Activated CD4-positive, CD25-positive, alpha-beta regulatory T cell treated with anti-CD3 and anti-CD28 coated beads, Interleukin-2, amount 50 U/mL, for 72 hours (primary cell): ENCODE data around the gene TRMT5.

Experiments used
- DNase-seq: peaks from one replicate; pipeline ENCODE4 v3.0.0; 2021

The TRMT5 gene, protein sequence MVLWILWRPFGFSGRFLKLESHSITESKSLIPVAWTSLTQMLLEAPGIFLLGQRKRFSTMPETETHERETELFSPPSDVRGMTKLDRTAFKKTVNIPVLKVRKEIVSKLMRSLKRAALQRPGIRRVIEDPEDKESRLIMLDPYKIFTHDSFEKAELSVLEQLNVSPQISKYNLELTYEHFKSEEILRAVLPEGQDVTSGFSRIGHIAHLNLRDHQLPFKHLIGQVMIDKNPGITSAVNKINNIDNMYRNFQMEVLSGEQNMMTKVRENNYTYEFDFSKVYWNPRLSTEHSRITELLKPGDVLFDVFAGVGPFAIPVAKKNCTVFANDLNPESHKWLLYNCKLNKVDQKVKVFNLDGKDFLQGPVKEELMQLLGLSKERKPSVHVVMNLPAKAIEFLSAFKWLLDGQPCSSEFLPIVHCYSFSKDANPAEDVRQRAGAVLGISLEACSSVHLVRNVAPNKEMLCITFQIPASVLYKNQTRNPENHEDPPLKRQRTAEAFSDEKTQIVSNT

DNA sequence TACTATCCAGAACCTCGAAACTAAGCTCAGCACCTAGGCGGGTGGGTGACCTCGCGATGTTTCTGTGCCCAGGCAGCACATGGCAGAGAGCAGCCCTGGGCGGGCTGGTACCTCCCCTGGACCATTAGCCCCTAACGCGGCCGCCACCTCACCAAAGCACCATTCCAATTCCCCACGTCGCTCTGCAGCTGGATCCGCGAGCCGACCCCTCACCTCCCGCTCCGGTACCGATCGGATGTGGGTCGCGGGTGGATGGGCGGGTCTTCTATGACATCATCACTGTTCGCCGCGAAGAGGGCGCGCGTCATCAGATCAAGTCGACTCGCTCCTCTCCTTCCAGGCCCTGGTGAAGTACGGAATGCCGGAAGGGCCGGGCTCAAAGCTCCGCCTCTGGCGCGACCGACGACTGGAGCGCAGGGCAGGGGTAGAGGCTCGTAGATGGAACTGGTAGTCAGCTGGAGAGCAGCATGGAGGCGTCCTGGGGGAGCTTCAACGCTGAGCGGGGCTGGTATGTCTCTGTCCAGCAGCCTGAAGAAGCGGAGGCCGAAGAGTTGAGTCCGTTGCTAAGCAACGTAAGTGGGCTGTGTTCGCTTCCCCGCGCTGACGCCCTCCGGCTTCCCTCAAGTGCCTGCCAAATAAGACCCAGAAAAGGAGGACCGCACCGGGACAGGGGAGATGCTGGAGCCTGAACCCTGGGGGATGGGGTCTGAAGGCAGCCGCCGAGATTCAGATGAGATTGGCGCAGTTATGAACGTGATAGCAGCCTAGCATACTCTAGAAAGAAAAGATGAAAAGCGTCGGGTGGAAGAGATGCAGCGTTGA is at the start of gene TRMT5, which contains the start of gene SLC38A6:
TRMT5 (minus strand) TSS at position 269 of the 822 bp plus-strand sequence; CDS start at position 163, 106 bp downstream.
SLC38A6 (plus strand) TSS at position 435 of the 822 bp plus-strand sequence; CDS start at position 468, 33 bp downstream.
- peak; percentile 90 for DNase-seq

DNA sequence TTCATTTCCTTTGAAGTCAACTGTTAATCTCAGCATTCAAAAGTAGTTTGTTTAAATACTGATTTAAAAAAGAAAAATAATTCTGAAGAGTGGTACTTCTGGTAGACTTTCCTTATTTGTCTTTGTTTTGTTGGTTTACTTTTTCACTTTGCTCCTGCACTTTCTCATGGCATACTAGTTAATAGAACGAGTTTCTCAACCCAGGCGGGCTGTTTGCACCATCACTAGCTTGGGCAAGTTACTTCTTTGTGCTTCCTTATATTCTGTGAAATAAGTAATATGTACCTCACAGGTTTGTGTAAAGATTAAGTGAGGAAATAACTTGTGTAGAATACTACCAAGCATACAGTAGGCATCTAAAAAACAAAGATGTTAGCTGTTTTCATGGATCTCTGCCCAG is 45.6 kb upstream of the TRMT5 start:
- DNase-seq: no peak

DNA sequence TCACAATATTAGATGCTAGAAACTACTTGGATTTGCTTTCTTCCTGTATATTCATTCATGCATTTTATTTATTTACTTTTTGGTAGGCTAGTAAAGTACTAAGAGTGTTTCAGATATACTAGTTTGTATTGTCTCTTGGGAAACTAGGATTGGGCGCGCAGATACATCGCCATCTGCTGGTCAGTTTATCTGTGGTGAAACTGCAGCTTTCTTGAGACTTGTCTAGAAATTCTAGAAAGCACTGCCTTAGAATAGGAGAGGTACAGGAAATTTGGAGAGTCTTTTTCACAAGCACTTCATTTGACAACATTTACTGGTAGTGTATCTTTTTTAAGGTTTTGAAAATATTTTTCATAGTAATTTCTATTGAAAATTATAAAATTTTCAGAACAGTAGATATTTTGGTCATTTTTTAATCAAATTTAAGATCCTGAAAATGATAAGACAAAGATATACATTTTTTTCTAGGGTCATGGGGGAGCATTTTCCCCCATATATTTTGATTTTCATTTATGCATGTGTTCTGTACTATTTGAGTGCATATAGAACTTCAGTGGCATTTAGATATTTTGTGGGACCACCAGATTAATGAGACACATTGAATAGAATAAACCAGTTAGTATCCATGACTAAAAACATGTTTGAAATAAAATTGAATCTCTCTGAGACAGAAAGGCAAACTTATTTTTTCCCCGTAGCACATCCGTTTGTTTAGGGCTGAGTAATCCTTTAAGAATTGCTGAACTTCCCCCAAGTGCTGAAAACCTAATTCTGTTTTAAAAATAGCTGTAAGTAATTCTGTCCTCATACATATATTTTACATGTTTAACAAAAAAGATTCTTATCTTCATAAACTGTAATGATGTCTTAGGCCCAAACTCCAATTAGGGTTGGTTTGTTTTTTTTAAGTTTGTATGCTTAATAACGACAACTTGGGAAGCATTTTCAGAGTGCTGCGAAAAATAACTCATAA is 44.7 kb upstream of the TRMT5 start:
- peak; percentile 32 for DNase-seq

GRCh38 chr14:61019537-61019936 is 38.7 kb upstream of the TRMT5 start:
- no peak for DNase-seq

- DNase-seq: no peak
Observed at GRCh38 chr14:61003571-61003970, 22.7 kb upstream of the TRMT5 start.

- no peak for DNase-seq
Observed at GRCh38 chr14:60999536-60999935, 18.7 kb upstream of the TRMT5 start.

- DNase-seq: no peak
Observed at GRCh38 chr14:60998617-60999016, 17.7 kb upstream of the TRMT5 start.

GRCh38 chr14:60989599-60989998 is 8.7 kb upstream of the TRMT5 start:
- no peak for DNase-seq

DNA sequence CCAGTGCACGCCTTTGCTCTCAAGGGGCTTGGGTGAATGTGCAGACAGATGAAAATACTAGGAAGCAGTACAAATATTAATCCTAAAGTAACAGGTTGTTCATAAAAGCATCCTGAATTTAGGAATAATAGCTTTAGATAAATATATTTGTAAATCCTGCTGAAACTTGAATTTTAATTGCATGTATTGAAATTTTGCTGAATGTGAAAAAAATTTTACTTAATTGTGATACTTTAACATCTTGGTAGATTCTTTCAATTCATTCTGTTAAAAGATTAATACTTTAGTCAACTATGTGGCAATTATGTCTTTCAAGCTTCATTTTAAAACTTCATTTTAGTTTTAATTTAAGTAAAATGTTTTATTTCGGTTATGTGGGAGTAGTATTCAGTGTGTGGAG is 5.6 kb upstream of the TRMT5 start:
- no peak for DNase-seq

DNA sequence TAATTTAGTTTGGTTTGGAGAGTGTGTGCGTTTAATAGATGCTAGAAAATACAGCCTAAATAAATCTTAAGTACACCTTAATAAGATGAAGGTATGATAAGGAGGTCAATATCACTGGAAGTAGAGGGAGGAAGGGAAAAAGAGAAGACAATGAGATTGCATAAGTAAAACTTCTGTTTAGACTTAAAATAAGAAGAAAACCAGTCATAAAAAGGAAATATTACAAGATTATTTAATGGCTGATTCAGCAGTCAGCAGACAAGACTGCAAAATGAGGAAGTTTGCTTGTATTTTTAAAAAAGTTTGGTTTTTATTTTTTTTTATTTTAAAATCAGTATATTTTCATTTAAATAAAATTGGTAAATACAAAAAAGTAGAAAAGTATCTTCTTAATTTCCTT is 3.3 kb upstream of the TRMT5 start:
- DNase-seq: no peak

DNA sequence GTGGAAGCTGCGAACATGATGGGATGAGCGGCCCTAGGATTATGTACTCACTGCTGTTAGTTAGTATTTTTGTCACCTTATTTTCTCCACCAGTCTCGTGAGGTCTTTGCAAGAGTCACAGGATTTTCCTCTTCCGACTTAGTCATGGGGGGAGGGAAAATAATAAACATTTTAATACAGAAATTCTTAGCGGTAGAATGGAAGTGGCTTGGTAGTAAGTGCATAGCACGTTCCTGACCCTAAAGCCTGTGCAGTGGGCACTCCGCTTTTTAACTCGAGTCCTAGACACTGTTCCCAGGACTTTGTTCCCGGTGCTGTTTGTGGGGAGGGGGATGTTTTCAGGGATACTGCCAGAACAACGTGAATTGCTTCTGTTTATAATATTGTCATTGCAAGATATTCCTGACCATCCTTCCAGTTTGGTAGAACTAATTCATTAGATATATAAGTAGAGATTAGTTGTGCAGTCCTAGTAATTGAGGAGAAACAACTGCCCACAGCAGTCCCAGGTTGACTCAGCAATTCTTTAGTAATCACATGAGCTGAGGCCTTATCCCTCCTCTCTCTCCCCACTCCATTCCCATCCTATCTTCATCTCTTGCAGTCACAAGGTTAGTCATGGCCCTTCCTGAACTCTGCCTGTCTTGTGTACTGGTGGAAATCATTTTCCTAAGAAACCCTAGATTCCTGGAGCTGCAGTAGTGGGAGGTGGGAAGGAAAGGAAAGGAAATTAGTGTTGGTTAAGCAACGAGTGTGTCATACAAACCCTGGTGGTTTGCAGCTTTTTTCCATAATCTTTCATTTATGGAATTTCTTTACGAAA is 965 bp upstream of the TRMT5 start:
- DNase-seq: no peak

DNA sequence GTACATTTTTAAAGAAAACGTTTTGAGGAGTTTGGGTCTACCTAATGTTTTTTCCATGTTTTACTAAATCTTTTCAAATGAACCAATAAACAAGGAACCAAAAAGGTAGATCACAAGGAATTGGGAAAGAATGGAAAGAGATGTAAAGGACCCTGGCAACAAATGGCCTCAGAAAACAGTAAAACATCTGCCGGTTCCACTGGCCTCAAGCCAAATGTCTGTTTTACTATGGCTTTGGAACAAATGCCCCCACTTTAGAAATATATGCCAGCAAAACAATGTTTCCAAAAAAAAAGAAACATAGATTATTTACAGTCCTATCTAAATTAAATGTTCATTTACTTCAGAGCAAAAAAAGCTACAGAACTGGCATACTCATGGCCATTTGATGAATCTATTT is 3.0 kb downstream of the TRMT5 start:
- no peak for DNase-seq

DNA sequence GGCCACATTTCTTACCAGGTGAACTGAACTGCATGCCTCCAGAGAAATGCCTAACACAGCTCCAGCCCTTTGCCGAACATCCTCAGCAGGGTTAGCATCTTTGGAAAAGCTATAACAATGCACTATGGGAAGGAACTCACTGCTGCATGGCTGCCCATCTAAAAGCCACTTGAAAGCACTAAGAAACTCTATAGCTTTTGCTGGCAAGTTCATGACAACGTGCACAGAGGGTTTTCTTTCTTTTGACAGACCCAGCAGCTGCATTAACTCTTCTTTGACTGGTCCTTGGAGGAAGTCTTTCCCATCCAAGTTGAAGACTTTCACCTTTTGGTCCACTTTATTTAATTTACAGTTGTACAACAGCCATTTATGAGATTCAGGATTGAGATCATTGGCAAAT is 5.3 kb downstream of the TRMT5 start:
- no peak for DNase-seq

GRCh38 chr14:60974090-60974651 is 6.7 kb downstream of the TRMT5 start:
- DNase-seq: no peak

GRCh38 chr14:60973070-60973469 is 7.8 kb downstream of the TRMT5 start:
- DNase-seq: no peak

GRCh38 chr14:60972295-60972694 is 8.6 kb downstream of the TRMT5 start:
- no peak for DNase-seq

DNA sequence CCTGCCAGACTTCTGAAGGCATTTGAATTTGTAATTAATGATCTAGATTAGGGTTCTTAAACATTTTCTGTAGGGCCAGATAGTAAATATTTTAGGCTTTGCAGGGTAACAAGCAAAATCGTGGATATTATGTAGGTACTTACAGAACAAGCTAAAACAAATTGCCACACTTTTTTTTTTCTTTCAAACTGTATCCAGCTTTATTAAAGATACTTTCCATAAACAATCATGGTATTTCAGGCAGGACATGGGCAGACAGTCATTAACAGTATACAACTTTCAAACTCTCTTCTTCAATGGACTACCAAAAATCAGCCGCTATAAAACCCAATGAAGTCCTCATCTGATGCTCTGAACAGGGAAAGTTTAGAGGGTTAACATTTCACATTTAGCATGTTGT is 9.6 kb downstream of the TRMT5 start:
- DNase-seq: no peak

- no peak for DNase-seq
Observed at GRCh38 chr14:60970146-60970545, 10.7 kb downstream of the TRMT5 start.

- no peak for DNase-seq
Observed at GRCh38 chr14:60968671-60969070, 12.2 kb downstream of the TRMT5 start.

- DNase-seq: no peak
Observed at GRCh38 chr14:60968099-60968498, 12.8 kb downstream of the TRMT5 start.

DNA sequence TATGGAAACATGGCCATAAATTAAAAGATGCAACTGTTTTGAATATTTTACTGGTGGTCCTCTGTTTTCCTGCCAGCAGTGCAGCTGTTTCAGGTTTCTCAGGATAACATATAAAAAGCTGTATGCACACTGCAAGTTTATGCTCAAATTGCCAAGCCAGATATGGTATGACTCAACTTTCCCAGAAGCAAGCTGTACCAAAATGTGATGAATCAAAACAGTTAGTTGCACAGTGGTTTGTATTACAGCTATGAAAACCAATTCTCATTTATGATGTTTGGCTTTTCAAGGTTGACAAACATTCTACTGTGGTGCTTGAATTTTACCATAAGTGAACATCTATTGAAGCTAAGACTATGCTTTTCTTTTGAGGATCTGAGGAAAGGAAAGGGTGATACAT is 15.5 kb downstream of the TRMT5 start:
- DNase-seq: no peak
